A673 (cell line): ENCODE measurements around the gene KCNK18. TPM values are rescaled to one million over a fixed set of nuclear protein-coding genes. Genes with fewer than 3 reads are reported as not detected.
"Not testable (repeated sequence)": the region's sequence is repeated elsewhere in the genome, so short reads cannot be mapped to it uniquely, and the experiment has no call there.

ENCODE experiments used
- BruUV-seq: library from RNA; stranded (reverse); fragments of 400-500 nt; replicated peaks from 2 replicates; lab custom pipeline; 2021; lab: Mats Ljungman, UMichigan
- CTCF ChIA-PET: fragments of 300-600 bp; sonication (Branson Sonifier 250); formaldehyde crosslinking; loops from one replicate; lab custom pipeline; 2022; ENCODE audit warnings: antibody characterized with exemption; lab: Charles Lee
- POLR2A ChIA-PET: fragments of 300-600 bp; sonication (Branson Sonifier 250); formaldehyde crosslinking; loops from one replicate; lab custom pipeline; 2022; ENCODE audit warnings: antibody characterized with exemption; ENCODE audit not compliant: low non-redundant PET; lab: Charles Lee
- DNase-seq: peaks from one replicate; pipeline ENCODE4 v3.0.0-alpha.2; 2015; ENCODE audit warnings: low spot score
- H3K27ac ChIP-seq: fragments of 200-600 bp; sonication (generic); 2 replicates; pipeline ENCODE4 v1.5.1; 2016; ENCODE audit warnings: mixed run types, low read depth, mild to moderate bottlenecking, mixed read lengths, antibody characterized with exemption, low read length; ENCODE audit not compliant: poor library complexity, severe bottlenecking
- H3K27me3 ChIP-seq: fragments of 200-600 bp; sonication (generic); replicated peaks from 2 replicates; pipeline ENCODE4 v1.6.1; 2017; ENCODE audit warnings: mixed run types, low read depth, mild to moderate bottlenecking, mixed read lengths, antibody characterized with exemption, low read length; ENCODE audit not compliant: insufficient read depth, poor library complexity
- H3K36me3 ChIP-seq: fragments of 200-600 bp; sonication (generic); 2 replicates; pipeline ENCODE4 v1.6.1; 2016; ENCODE audit warnings: mixed run types, mild to moderate bottlenecking, mixed read lengths, antibody characterized with exemption, low read length; ENCODE audit not compliant: insufficient read depth, poor library complexity, severe bottlenecking
- H3K4me1 ChIP-seq: fragments of 200-600 bp; sonication (generic); 2 replicates; pipeline ENCODE4 v1.6.1; 2017; ENCODE audit warnings: mixed run types, mild to moderate bottlenecking, mixed read lengths, antibody characterized with exemption, low read length; ENCODE audit not compliant: insufficient read depth, poor library complexity, severe bottlenecking
- H3K4me3 ChIP-seq: fragments of 200-600 bp; sonication (generic); 2 replicates; pipeline ENCODE4 v1.5.1; 2016; ENCODE audit warnings: low read depth, mixed run types, mild to moderate bottlenecking, mixed read lengths, low read length; ENCODE audit not compliant: poor library complexity, severe bottlenecking
- H3K9me3 ChIP-seq: fragments of 200-600 bp; sonication (generic); 2 replicates; pipeline ENCODE4 v1.6.1; 2016; ENCODE audit warnings: mixed run types, low read depth, mild to moderate bottlenecking, mixed read lengths, antibody characterized with exemption, low read length; ENCODE audit not compliant: poor library complexity, severe bottlenecking
- CTCF ChIP-seq: fragments of 300-800, 200-600 bp; sonication (generic); conservative IDR thresholded peaks from 2 replicates; pipeline ENCODE4 v1.5.1; 2017; ENCODE audit warnings: low read depth, mild to moderate bottlenecking, antibody characterized with exemption, low read length, moderate library complexity, mixed read lengths
- EZH2 ChIP-seq: fragments of 200-600 bp; sonication (generic); IDR thresholded peaks from 2 replicates; pipeline ENCODE4 v1.6.1; 2017; ENCODE audit warnings: borderline replicate concordance, low read depth, mild to moderate bottlenecking, mixed read lengths, antibody characterized with exemption, low read length; ENCODE audit not compliant: poor library complexity, severe bottlenecking
- intact Hi-C: fragments of 100-400 bp; cut with micrococcal nuclease; formaldehyde crosslinking; loops from one replicate; pipeline ENCODE4 v1.10.0; 2022; ENCODE audit not compliant: unreplicated experiment
- total RNA-seq: library from RNA; stranded (reverse); gene quantifications from 2 replicates; pipeline ENCODE4 v1.2.3, GENCODE V29; 2021

KCNK18 gene
- total RNA-seq, 1 experiment from 2014 or later = 0.43 TPM

- POLR2A ChIA-PET = no interaction called here
- H3K4me3 ChIP-seq = no peak overlapping the region
- H3K4me1 ChIP-seq = no peaks in the 10 kb centered on the region
- peaks cover 20% of the 10 kb centered on the region for H3K27me3 ChIP-seq
- TF ChIP-seq CTCF (no peak), EZH2 (no peak)
- no peak for DNase-seq
- no peaks in the 10 kb centered on the region for H3K36me3 ChIP-seq
- intact Hi-C loops = no loop called here
- CTCF ChIA-PET = interaction anchor here (1.5 kb wide), 1 partner anchor 8 kb away, joined by 3 read pairs; no protein-coding TSS in a partner anchor
- H3K9me3 ChIP-seq = no peaks in the 10 kb centered on the region
- no TSS peak for BruUV-seq
- H3K27ac ChIP-seq = no peak overlapping the region
Observed at GRCh38 chr10:117224881-117225280, 27.6 kb downstream of the KCNK18 start.

GRCh38 chr10:117226813-117227451 lies 29.6 kb downstream of the KCNK18 start:
- Histone ChIP-seq H3K4me1 (no peaks in the 10 kb centered on the region), H3K9me3 (no peaks in the 10 kb centered on the region), H3K36me3 (no peaks in the 10 kb centered on the region), H3K4me3 (no peak overlapping the region), H3K27ac (no peak overlapping the region), H3K27me3 (peaks cover 40% of the 10 kb centered on the region)
- POLR2A ChIA-PET = interaction anchor here (0.7 kb wide), 1 partner anchor 35 kb away, joined by 3 read pairs; no protein-coding TSS in a partner anchor
- peak; percentile 65 for DNase-seq
- CTCF ChIA-PET = interaction anchor here (0.6 to 1.1 kb wide), 3 partner anchors 10 to 388 kb away, joined by 3 to 9 read pairs (median 5); no protein-coding TSS in a partner anchor
- intact Hi-C loops = no loop called here
- BruUV-seq = no TSS peak
- peak; percentile 74 for TF ChIP-seq CTCF
- TF ChIP-seq EZH2 = no peak

GRCh38 chr10:117228210-117228609 lies 30.9 kb downstream of the KCNK18 start:
- CTCF ChIA-PET = no interaction called here
- Histone ChIP-seq H3K27me3 (peaks cover 53% of the 10 kb centered on the region), H3K4me1 (no peaks in the 10 kb centered on the region), H3K4me3 (no peak overlapping the region), H3K36me3 (no peaks in the 10 kb centered on the region), H3K9me3 (no peaks in the 10 kb centered on the region), H3K27ac (no peak overlapping the region)
- POLR2A ChIA-PET = no interaction called here
- DNase-seq = no peak
- TF ChIP-seq EZH2 (no peak), CTCF (no peak)
- intact Hi-C loops = no loop called here
- no TSS peak for BruUV-seq

- H3K27ac ChIP-seq, H3K4me1 ChIP-seq, intact Hi-C loops, CTCF ChIA-PET, H3K9me3 ChIP-seq, POLR2A ChIA-PET, H3K36me3 ChIP-seq, DNase-seq, BruUV-seq, H3K4me3 ChIP-seq: not testable (repeated sequence)
- peaks cover 72% of the 10 kb centered on the region for H3K27me3 ChIP-seq
Observed at GRCh38 chr10:117230107-117230506, 32.8 kb downstream of the KCNK18 start.
